ENCODE data around the gene UBR4. TPM values are rescaled to one million over a fixed set of nuclear protein-coding genes. Genes with fewer than 3 reads are reported as not detected.

Gene UBR4
- total RNA-seq, 1 donor from 2014 or later = 121 TPM

- intact Hi-C loops (cut with micrococcal nuclease) = no loop called here
These were observed 60.3 kb downstream of the UBR4 start for GRCh38 chr1:19149736-19150135.

GRCh38 chr1:19140465-19140864, 69.6 kb downstream of the UBR4 start:
- intact Hi-C loops (cut with micrococcal nuclease) = no loop called here

- intact Hi-C loops (cut with micrococcal nuclease) = no loop called here
These were observed 70.4 kb downstream of the UBR4 start for GRCh38 chr1:19139711-19140110.

- intact Hi-C loops (cut with micrococcal nuclease) = no loop called here
These were observed 71.0 kb downstream of the UBR4 start for GRCh38 chr1:19138958-19139581.

- intact Hi-C loops (cut with micrococcal nuclease) = no loop called here
These were observed 71.7 kb downstream of the UBR4 start for GRCh38 chr1:19138331-19138730.

- intact Hi-C loops (cut with micrococcal nuclease) = no loop called here
These were observed 72.9 kb downstream of the UBR4 start for GRCh38 chr1:19137158-19137557.

- intact Hi-C loops (cut with micrococcal nuclease) = no loop called here
These were observed 76.7 kb downstream of the UBR4 start for GRCh38 chr1:19133360-19133759.

- intact Hi-C loops (cut with micrococcal nuclease) = no loop called here
These were observed 79.6 kb downstream of the UBR4 start for GRCh38 chr1:19130468-19130867.

- intact Hi-C loops (cut with micrococcal nuclease) = no loop called here
These were observed 81.0 kb downstream of the UBR4 start for GRCh38 chr1:19128968-19129514.

- intact Hi-C loops (cut with micrococcal nuclease) = no loop called here
These were observed 85.8 kb downstream of the UBR4 start for GRCh38 chr1:19124273-19124672.

- intact Hi-C loops (cut with micrococcal nuclease) = no loop called here
These were observed 86.2 kb downstream of the UBR4 start for GRCh38 chr1:19123837-19124236.

- intact Hi-C loops (cut with micrococcal nuclease) = no loop called here
These were observed 87.4 kb downstream of the UBR4 start for GRCh38 chr1:19122668-19123067.

GRCh38 chr1:19121192-19121591, 88.9 kb downstream of the UBR4 start:
- intact Hi-C loops (cut with micrococcal nuclease) = no loop called here

GRCh38 chr1:19120070-19120469, 90.0 kb downstream of the UBR4 start:
- intact Hi-C loops (cut with micrococcal nuclease) = no loop called here

GRCh38 chr1:19115082-19115808, 94.8 kb downstream of the UBR4 start:
- intact Hi-C loops (cut with micrococcal nuclease) = no loop called here

- intact Hi-C loops (cut with micrococcal nuclease) = loop anchor here (1.0 kb wide), 1 partner anchor 206 kb away; no protein-coding TSS in a partner anchor
These were observed 96.4 kb downstream of the UBR4 start for GRCh38 chr1:19113697-19114092.

- intact Hi-C loops (cut with micrococcal nuclease) = loop anchor here (1.0 kb wide), 1 partner anchor 206 kb away; no protein-coding TSS in a partner anchor
These were observed 97.0 kb downstream of the UBR4 start for GRCh38 chr1:19112891-19113696.

- intact Hi-C loops (cut with micrococcal nuclease) = no loop called here
These were observed 99.7 kb downstream of the UBR4 start for GRCh38 chr1:19110257-19110927.

- intact Hi-C loops (cut with micrococcal nuclease) = no loop called here
These were observed 100.5 kb downstream of the UBR4 start for GRCh38 chr1:19109545-19109944.

GRCh38 chr1:19101244-19101643, 108.8 kb downstream of the UBR4 start:
- intact Hi-C loops (cut with micrococcal nuclease) = no loop called here

GRCh38 chr1:19100028-19100427, 110.0 kb downstream of the UBR4 start:
- intact Hi-C loops (cut with micrococcal nuclease) = no loop called here

All from T-helper 2 cell treated with Interferon-gamma antibody and Interleukin-4, amounts not matched to agents 100 ng/mL and 5 ng/mL, for 36 hours (primary cell).